GM18873 (cell line): ENCODE data around the gene CNMD.
"Not testable (repeated sequence)": the region's sequence is repeated elsewhere in the genome, so short reads cannot be mapped to it uniquely, and the experiment has no call there.

Experiments used
- ATAC-seq: cut with Tn5 transposase; IDR thresholded peaks from one replicate; pipeline ENCODE4 v1.9.1; 2021; ENCODE audit warnings: mild to moderate bottlenecking, moderate library complexity, moderate number of reproducible peaks; ENCODE audit not compliant: unreplicated experiment, low FRiP score

Gene CNMD

DNA sequence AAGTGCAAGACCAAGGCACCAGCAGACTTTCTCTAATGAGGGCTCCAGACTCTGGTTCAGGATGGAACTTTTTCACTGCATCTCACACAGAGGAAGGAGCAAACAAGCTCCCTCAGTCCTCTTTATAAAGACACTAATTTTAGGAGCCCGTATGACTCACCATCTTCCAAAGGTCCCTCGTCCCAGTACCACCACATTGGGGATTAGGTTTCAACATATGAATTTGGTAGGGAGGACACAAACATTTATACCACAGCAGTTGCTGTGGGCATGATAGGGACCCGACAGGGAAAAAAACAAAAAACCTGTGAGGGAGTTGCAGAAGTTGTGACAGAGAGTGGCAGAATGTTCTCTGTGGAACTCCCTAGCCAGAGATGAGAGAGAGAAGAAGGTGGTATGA lies 6.5 kb upstream of the CNMD start:
- no peak for ATAC-seq

DNA sequence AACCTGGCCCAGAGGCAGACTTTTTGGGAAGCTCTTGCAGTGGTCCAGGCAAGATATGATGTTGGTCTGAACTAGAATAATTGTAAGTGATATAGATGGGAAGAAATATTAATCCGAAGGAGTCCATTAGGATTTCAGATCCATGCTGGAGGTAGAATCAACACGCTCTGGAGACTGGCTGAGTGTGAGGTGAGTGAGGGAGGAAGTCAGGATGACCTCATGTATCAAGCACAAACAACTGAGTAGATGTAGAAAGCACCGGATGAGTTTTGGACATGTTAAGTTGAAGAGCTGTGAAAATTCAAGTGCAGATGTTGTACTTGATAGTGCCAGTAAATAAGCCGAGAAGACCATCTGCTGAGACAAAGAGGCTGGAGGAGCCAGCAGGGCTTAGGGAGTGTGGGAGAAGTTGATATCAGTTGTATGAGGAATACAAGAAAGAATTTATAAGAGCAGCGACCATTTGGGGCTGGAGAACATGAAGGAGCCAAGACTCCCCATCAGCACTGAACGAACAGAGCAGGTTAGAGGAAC lies 5.3 kb upstream of the CNMD start:
- no peak for ATAC-seq

DNA sequence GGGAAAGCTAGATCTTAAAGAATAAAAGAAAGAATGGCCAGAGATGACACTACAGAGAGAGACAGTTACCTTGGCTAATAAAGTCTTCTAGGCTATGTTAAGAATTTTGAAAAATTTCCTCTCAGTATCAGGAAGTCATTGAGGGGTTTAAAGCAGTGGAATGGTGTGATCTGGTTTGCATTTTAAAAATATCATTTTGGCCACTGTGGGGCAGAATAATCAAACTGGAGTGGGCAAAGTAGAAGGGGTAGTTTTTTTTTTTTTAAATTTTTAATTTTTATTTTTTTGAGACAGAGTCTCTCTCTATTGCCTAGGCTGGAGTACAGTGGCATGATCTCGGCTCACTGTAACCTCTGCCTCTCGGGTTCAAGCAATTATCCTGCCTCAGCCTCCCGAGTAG lies 4.4 kb upstream of the CNMD start:
- ATAC-seq = no peak

DNA sequence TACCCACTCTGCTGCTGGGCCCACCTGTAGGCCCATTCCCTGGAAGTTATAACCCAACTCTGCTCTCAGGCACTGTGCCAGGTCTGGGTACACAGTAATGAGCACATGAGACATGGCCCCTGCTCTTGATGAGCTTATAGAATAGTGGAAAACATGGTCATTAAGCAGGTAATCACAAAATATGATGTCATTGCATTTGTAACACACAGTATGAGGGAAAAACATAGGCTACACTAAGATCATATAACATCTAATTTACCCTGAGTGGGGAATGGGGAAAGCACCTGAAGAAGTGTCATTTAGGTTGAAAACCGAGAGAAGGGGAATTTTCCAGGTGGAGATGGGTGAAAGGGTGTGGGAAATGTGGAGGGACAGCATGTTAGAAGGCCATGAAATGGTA lies 3.9 kb upstream of the CNMD start:
- no peak for ATAC-seq

DNA sequence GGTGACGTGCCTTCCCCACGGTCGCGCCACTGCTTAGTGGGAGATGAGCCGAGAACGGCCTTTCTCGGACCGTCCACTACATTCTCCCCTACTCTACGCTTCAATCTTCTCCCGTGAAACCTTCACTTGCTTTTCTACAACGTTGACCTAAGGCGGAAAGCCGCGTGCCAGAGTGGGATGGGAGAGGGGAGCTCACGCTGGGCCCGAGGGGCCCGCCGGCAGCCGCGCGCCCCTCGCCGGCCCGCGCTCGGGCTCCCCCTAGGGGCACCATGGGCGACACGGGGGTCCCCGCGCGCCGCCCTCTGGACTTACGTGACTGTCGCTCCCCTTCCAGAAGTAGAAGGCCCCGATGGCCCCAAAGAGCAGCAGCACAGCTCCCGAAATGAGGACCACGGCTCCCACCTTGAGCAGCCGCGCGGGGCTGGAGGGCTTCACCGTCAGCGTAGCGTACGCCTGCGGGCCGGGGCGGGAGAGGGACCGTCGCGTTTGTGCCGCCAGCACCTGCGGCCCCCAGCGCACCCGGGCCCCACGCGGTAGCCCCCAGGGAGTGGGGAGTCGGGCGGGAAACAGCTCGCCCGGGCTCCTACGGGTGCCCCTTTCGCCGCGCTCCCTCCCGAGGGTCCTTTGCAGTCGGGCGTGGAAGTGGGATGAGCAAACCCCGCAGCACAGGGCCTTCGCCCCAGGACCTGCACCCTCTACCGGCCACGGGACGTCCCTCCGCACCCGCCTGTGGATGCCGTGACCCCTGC lies 727 bp downstream of the CNMD start:
- ATAC-seq = no peak

DNA sequence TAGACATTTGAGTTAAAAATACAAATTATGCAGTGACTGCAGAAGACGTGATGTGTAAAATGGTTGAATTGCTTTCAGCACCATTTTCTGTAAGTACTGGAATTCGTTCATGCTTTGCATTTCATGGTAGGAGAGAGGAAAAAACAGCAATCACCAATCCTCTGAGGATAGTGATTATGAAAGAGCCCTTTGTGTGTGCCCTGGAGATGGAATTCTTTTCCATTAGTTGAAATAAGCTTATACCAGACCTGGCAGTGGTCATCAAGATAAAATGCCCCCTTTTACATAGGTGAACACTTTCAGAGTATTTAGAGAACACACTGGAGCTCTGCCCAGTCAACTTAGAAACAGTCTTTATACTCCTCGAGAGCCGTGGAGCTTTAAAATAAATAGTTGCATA lies 1.7 kb downstream of the CNMD start:
- ATAC-seq = no peak

DNA sequence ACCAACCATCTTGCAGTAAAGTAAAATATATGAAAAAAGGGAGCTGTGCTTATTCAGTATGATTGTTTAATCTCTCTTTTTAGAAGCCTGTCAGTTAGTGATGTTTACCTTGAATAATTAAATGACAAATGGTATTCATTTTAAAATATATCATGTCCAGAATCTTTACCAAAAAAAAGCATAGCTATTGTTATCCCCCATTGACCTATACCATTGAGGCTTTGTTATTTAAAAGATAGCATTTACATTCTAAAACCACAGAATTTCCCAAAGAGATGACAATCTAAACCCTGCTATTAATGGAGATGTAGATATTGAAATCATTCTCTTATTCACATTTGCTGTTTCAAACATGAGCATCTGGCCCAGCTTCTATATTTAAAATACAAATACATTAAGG lies 2.2 kb downstream of the CNMD start:
- no peak for ATAC-seq

DNA sequence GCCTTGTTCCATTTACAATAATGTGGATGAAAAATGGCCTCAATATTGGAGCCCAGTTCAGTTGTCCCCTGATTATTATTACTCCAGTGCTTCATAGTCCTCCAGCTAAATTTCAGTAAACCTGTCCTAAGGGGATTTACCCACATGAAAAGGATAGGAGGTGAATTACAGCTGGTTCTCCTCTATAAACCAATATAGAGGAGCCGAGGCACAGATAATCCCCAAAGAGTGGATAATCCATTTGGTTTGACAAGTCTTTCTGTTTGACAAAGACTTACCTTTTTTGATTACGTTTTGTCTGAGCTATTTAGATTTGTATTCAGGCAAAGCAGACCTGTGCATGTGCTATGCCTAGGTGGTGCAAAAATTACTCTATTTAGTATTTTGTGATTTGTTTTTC lies 2.7 kb downstream of the CNMD start:
- ATAC-seq = no peak

DNA sequence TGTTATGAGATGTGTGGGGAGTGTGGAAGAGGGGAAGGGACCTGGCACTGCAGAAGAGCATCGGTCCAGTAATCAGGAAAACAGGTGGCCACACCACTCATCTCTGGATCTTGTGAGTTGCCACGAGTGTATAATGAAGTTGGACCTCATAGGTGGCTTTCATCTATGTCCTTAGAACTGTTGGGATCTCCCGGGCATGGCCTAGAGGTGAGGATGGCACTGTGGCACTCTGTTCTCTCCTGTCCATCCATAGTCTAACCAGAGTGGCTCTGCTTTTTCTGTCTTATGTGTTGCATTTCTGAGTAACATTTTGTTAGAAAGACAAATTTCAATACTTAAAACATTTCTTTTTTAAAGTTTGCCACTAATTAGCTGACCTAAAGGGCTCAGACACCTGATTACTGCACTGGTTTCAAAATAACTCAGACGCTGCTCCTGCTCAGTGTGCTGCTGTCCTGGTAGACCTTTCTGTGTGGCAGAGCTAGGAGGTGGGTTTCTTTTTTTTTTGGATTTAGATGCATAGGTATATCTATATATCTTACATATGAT lies 5.5 kb downstream of the CNMD start:
- no peak for ATAC-seq

DNA sequence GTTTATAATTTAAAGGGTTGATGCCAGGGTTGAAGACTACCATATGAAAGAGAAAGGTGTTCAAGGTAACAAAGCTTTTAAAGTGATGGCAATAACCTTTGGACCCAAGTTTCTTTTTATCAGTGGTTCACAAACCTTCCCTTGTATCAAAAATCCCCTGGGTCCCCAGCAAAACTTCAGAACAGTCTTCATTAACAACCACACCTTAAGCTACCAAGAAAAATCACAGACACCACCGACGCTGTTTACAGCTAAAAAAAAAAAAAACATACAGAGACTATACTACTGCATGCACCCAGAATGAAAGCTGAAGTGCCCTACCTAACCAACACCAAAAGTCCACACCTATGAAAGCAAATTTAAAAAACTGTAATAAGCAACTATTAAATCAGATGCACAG lies 13.4 kb downstream of the CNMD start:
- no peak for ATAC-seq

DNA sequence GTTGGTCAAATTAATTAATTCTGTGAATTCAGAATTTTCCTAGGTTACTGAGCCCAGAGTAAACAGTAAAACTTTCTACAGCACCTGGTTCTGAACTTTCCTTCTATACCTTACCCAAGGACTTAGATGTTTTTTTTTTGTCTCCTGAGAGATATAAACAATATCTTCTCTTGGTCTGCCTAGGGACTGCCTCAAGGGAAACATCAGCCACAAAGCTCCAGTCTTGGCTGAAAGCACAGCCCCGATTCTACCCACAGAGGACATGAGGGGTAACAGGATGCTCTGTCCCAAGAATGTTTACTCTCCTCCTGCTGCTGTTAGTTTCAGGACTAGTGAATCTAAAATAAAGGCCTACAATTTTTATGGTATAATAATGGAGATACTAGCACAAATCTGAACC lies 14.3 kb downstream of the CNMD start:
- no peak for ATAC-seq

DNA sequence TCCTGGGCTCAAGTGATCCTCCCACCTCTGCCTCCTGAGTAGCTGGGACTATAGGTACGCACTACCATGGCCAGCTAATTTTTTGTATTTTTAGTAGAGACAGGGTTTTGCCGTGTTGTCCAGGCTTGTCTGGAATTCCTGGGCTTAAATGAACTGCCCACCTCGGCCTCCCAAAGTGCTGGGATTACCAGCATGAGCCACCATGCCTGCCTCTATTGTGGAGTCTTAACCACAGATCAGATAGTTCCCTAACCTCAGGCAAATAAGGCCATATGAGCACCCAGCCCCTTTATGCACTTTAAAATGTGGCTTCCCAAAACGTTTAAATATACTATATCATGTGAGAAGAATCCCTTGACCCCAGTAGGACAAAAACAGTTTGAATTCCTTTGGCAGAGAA lies 16.4 kb downstream of the CNMD start:
- no peak for ATAC-seq

DNA sequence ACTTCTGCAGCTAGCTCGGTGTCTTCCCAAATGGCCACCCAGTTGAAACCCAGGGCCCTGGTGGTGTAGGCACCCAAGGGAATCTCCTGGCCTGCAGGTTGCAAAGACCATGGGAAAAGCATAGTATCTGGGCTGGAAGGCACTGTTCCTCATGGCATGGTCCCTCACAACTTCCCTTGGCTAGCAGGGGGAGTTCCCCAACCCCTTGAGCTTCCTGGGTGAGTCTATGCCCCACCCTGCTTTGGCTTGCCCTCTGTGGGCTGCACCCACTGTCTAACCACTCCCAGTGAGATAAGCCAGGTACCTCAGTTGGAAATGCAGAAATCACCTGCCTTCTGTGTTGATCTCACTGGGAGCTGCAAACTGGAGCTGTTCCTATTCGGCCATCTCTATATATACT lies 18.3 kb downstream of the CNMD start:
- ATAC-seq = not testable (repeated sequence)

DNA sequence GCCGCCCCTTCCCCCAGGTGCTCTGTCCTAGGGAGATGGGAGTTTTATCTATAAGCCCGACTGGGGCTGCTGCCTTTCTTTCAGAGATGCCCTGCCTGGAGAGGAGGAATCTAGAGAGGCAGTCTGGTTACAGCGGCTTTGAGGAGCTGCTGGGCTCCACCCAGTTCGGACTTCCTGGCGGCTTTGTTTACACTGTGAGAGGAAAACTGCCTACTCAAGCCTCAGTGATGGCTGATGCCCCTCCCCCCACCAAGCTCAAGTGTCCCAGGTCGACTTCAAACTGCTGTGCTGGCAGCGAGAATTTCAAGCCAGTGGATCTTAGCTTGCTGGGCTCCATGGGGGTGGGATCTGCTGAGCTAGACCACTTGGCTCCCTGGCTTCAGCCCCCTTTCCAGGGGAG lies 18.7 kb downstream of the CNMD start:
- not testable (repeated sequence) for ATAC-seq

DNA sequence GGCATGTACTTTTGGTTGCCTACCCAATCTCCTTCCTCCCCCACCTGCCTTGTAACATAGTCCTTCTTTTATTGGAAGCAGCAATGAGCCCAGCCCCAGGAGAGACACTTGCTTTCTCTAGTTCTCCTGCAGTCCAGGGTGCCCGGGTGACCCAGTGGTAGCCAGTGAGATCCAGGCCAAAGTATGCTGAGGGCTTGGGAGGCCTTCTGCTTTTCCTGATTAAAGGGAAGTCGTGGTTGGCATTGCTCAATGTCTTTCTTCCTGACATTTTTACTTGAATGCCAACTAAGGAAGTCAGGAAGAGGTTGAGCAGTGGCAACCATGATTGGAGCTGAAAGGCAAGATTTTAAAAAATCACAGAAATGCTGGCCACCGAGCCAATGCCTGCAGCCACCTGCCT lies 25.7 kb downstream of the CNMD start:
- no peak for ATAC-seq

DNA sequence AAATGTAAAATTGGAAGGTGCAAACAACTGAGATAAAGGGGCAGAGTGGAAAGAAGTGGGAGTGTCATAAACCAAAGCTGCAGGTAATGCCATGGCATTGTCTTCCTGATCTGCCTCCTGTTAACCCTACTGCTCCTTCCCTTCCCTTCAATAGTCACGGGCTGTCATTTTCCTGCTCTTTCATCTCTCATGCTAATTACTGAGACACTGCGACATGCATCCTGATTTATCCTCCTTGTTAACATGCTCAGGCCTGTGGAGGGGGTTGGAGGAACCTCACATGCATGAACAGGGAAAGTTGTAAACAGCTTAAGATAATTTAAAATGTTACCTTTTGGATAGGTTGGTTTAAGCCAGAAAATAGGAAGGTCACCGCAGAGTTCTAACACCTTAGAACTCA lies 27.2 kb downstream of the CNMD start:
- no peak for ATAC-seq

DNA sequence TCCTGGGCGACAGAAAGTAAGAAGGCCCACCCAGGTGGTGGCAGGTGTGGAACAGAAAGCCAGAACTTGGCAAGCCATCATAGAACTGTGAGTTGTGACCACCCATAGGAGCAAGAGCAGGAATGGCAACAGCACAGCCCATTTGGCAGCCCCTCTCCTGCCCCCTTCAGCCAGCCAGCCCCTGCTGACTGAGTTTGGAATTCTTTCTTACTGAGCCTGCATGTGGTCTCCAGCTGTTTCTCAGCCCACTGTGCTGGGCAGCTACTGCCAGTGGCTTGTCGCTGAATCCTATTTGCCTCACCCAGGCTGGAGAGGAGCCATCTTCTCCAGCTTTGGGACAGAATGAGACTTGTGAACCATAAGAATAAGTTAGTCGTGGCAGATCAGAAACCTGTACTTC lies 28.3 kb downstream of the CNMD start:
- no peak for ATAC-seq

DNA sequence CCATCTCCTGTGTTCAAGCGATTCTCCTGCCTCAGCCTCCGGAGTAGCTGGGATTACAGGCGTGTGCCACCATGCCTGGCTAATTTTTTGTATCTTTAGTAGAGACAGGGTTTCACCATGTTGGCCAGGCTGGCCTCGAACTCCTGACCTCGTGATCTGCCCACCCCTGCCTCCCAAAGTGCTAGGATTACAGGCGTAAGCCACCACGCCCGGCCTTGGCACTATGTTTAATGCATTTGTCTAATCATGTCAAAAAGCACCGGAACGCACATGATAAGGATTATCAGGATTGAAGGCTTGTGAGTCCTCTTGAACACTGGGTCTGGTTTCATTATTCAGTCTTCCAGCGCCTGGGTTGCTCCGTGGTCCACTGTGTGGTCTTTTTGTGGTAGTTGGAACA lies 31.4 kb downstream of the CNMD start:
- not testable (repeated sequence) for ATAC-seq

DNA sequence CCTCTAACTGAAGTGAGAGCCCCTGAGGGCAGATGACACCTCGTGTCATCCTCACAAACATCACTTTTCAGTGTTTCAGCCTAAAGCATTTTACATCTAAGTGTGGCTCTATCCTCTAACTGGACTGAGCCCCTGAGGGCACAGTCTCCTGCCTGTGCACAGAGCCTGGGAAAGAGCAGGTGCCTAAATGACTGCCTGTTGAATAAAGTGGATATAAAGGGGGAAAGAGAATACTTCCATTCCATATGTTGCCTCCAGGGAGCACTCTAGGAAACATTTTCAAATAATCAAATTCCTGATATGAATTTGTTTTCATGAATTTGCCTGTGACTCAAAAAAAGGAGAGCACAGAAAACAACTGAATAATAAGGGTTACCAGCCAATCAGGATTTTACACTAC lies 32.2 kb downstream of the CNMD start:
- ATAC-seq = no peak

DNA sequence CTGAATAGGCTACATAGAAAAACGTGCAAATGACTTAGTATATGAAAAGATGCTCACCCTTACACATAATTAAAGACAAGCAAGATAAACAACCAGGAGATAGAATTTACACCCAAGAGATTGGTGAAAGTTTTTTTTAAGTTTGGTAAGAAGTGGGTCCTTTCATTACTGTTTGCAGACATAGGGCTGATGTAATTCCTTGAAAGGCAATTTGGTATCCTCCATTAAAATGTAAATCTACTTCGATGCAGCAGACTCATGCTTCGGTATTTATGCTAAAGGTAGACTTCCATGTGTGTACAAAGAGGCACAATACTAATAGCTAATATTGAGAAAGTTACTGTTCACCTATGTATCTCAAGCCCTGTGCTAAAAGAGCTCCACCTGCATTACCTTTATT lies 33.5 kb downstream of the CNMD start:
- ATAC-seq = no peak

DNA sequence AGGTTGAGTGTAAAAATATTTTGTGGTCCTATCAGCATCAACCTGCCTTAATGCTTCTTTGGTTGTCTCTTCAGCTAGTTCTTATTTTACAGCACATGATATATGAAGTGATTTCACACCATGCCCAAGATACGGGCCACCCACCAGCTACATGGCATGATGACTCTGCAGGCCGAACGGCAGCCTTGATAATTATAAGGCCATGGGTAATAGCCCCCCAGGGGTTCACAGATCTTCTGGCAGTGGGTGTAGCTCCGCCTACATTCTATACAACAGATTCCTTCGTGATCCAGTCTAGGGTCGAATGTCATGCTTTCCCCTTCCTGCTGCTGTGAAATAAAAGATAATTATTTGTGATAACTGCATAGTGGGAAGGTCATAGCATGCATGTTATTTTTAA lies 36.1 kb downstream of the CNMD start:
- ATAC-seq = no peak

DNA sequence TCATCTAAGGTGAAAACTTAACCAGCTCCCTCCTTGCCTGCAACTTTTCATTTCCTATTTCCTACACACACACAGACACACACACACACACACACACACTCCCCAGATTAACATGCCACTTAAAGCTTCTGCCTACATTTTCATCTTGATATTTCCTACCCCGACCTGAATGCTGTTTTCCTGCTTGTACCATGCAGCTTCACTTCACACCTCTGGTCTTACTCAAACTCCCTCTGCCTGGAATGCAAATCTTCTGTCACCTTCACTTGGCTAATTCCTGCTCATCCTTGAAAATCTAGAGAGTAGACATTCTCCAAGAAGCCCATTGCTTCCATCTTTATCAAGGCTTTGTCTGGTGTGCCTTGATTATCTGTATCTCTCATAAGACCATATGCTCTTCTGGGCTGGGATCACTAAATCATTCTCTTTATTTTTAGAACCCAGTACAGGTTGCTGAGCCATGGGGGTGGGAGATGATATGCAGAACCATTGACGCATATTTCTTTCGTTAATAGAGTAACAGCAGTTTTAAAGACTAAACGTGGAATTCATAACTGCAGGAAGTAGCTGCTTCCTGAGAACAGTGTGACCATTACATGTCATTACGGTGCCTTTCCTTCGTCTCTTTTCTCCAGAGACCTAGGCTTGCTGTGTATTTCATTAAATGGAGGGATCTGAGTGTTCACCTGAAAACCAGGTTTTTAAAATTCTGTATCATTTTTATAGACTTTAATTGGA lies 37.7 kb downstream of the CNMD start:
- no peak for ATAC-seq
